Measurements from ENCODE around the gene NEK11.

- TF ChIP-seq CTCF (IDR thresholded peaks at IDR 0.05) (no peak), POLR2A (IDR thresholded peaks at IDR 0.05) (no peak)
Measured at GRCh38 chr3:131283862-131284261, 257.2 kb downstream of the NEK11 start.

Data from prostate gland (tissue), 2 donors.